DMS 273 (cell line): ENCODE data around the gene PARP2.
"Not testable (repeated sequence)": the region's sequence is repeated elsewhere in the genome, so short reads cannot be mapped to it uniquely, and the experiment has no call there.

Source experiments
- DNase-seq: peaks from one replicate; lab custom pipeline; 2025; ENCODE audit not compliant: unreplicated experiment; lab: John Stamatoyannopoulos, UW

PARP2 gene

DNA sequence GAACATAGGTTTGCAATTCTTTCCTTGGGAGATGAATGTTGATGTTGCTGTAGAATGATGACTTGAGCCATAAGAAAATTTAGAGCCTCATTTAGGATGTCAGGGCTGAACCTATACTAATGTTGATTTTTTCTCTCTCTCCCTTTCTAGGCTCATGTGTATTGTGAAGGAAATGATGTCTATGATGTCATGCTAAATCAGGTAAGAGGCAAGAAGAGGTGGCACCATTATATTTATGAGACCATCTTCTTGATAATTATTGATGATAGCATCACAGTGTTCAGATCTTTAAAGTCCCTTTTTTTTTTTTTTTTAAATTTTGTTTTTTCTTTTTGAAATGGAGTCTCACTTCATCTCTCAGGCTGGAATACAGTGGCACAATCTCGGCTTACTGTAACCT lies 3.3 kb downstream of the PARP2 start:
- no peak for DNase-seq

DNA sequence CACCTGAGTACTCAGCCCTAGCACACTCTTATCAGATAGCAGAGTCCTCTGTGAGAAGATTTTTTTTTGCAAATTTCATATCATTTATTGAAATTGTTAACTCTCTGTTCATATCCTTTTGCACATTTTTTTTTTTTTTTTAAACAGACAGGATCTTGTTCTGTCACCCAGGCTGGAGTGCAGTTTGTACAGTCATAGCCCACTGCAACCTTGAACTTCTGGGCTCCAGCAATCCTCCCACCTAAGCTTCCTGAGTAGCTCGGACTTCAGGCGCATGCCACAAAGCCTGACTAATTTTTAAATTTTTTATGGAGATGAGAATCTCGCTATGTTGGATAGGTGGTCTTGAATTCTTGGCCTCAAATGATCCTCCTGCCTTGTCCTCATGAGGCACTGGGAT lies 4.3 kb downstream of the PARP2 start:
- no peak for DNase-seq

DNA sequence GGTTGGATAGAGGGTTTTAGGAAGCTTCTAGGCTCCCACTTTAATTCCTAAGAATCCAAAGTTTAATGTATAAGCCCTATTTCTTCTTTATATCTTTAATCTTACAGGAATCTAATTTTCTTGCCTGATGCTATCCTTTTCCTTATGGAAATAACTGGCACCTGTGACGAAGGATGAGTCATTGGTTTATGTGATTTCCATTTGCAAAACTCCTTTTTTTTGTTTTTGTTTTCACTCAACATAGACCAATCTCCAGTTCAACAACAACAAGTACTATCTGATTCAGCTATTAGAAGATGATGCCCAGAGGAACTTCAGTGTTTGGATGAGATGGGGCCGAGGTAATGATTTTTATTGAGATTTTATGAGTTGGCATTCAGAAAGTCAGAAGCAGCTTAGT lies 6.8 kb downstream of the PARP2 start:
- no peak for DNase-seq

DNA sequence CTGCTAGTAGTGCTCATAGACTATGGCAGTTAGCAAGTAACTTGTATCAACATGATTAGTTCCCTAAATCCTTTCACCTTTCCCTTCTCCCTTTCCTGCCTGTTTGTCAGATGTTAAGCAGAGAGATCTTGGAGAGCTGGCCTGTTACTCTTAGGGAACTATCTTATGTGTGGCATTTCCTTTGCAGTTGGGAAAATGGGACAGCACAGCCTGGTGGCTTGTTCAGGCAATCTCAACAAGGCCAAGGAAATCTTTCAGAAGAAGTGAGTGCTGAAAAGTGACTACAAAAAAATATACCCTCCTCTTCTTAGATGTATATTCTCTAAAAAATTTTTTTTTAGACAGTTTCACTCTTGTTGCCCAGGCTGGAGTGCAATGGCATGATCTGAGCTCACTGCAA lies 7.4 kb downstream of the PARP2 start:
- DNase-seq = no peak

DNA sequence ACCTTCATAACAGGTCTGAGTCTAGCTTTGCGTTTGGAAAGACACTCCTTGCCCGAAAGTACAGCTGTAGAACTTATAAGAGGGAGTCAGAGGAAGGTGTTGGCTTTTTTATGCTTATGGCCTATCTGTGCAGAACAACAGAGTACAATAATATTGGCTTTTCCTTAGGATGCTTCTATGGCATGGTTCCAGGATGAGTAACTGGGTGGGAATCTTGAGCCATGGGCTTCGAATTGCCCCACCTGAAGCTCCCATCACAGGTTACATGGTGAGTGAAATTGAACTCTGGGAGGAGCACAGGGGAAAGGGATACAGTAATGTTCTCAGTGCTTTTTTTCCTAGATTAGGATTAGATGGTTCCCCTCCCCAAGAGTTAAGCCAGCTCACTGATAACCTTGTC lies 13.0 kb downstream of the PARP2 start:
- DNase-seq = no peak

DNA sequence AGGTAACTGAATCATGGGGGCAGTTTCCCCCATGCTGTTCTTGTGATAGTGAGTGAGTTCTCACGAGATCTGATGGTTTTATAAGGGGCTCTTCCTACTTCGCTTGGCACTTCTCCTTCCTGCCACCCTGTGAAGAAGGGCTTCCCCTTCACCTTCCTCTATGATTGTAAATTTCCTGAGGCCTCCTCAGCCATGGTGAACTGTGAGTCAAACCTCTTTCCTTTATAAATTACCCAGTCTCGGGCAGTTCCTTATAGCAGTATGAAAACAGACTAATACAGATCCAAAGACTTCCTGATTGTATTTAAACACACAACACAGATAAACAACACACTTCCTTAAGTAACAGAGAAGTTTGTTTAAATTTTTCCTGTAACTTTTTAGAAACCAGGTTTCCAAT lies 15.0 kb downstream of the PARP2 start:
- DNase-seq = not testable (repeated sequence)

DNA sequence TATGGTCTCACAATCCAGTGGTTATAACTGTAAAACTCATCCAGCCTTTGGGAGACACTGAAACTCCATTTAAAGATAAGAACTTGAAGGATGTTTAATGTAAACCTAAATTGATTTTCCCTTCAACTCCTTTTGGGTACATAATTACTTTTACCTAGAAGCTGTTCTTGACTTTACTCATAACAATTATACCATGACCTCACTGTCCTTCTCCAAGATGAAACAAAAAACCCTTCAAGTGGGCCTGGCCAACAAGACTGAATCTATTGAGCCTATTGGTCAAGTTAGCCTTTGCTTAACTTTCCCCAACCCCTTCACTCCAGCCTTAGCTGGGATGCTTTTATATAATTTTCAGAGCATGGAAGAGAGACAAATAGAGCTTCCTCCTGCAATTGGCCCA lies 22.5 kb downstream of the PARP2 start:
- DNase-seq = no peak

DNA sequence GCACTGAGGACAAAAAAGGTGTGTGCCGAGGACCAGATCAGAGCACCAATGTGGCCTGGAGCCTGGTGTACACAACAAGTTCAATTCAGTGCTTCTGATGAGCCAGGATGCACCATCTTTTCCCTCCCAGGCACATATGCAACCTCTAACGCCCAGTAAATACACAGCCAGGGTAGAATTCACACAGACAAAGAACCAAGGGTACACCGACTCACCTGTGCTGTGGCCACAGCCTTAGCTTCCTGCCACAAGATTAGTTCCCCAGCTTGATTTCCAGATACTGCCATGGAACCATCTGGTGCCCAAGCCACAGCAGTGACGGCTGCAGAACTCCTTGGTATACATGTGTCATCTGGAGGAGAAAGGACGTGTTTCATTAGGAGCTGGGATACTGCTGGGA lies 29.4 kb downstream of the PARP2 start:
- DNase-seq = no peak

DNA sequence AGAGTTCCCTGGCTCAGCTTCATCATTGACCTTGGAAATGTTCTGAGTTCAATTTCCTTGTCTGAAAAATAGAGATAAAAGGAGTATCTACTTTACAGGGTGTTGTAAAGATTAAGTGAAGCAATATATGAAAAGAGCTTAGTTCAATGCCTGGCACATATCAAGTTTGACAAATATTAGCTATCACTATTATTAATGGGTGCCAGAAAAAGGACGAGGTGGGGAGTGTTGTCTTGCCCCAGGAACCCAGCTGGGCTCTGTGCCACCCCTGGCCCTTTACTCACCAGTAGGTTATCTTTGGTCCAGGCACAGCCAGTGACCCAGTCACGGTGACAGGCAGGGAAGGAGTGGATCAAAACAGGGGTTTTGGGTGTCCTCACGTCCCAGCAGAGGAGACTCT lies 32.0 kb downstream of the PARP2 start:
- no peak for DNase-seq

DNA sequence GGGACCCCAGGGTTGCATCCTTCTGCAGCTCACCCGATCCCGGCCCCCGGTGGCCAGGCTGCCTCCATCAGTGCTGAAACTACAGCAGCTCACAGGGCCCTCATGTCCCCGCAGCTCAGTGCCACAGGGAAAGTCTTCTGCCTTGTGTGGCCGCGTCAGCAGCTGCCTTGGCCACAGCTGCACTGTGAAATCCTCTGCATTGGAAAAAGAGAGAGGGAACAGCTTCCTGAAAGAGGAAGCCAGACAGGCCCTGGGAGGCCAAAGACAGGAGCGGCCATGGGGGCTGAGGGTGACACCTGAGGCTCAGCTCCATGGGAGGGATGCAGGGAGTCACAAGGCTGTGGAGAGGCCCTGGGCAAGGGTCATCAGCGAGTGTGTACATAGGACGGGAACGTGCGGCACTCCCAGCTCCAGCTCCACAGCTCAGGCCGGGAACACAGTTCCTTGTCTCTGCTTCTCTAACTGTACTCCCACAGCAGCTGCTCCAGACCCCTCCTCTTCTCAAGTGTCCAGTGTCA lies 32.7 kb downstream of the PARP2 start:
- no peak for DNase-seq

DNA sequence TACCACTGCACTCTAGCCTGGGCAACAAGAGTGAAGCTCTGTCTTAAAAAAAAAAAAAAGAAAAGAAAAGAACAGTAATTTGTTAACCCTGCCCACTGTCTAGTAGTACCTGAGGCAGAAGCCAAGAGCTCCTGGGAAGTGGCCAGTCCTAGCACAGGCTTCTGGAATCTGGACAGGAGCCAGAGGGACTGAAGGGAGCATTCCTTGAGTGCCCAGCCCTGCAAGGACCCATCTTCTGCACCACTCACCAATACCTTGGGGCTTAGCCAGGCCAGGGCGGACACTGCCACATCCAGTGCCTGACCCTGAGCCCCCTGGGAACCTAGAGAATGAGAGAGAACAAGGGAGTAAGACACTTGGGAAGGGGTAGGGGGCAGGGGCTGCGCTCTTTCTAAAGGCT lies 33.7 kb downstream of the PARP2 start:
- DNase-seq = no peak

DNA sequence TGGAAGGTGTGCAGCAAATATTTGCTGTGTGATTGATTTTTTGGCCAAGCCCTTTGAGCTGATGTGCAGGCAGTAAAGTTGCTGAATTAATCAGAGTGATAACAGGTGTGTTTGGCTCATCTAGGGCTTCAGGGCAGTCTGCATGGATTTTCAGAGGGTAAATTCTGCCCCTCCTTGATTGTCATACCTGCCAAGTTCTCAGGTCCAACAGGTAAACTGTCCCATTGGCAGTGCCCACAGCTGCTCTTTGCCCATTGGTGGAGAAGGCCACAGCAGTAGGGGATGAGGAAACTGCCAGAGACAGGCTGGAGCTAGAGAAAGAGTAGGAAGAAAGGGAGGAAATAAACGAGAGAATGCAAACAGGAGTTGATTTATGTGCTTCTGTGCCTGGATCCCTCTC lies 36.3 kb downstream of the PARP2 start:
- DNase-seq = no peak

DNA sequence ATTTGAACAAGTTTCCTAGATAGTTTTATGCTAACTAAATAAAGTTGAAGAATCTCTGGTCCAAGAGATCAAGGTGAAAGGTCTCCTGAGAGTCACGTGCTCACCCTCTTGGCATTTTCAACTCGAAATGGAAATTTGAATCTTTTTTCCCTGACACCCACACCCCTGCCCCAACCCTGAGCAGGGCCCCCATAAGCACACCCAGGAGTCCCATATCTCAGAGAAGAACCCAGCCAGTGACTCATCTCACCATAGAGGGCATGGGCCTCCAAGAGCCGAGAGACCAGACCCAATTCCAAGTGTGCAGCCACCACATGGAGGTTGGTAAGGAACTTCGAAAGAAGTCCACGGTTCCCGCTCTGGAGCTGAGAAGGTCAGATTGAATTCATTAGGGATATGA lies 37.2 kb downstream of the PARP2 start:
- no peak for DNase-seq

DNA sequence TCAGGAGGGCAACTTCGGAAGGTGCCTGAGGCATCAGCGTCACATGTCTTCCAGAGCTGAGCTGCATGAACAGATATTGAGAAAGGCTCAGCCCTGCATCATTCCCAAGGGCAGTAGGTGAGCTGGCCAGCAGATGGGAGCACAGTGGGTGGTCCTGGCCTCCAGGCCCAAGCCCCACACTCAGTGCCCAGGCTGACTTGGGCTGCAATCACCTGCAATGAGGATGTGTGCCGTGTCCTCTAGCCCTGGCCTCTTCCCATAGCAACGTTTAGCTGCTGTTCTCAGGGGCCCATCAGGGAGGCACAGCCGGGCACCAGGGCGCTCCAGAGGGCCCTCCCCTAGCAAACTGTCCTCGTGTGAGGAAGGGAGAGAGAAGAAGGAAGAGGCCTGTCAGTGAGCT lies 37.9 kb downstream of the PARP2 start:
- no peak for DNase-seq

DNA sequence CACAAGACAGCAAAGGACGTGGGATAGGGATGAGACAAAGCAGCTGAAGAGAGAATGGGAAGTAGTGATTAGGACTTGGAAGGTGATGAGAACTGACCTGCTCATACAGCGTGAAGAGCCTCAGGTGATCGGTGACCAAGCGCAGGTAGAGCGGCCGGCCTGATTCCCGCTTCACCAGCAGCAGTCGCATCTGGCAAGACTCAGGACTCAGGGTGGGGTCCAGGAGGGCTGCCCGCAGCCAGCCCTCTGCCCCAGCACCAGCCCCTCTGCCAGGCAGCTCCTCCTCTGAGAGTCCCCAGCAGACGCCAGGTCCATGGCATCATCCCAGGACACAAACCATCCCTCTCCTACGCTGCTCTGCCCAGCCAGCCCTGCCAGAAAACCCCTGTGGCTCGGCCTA lies 39.1 kb downstream of the PARP2 start:
- no peak for DNase-seq

DNA sequence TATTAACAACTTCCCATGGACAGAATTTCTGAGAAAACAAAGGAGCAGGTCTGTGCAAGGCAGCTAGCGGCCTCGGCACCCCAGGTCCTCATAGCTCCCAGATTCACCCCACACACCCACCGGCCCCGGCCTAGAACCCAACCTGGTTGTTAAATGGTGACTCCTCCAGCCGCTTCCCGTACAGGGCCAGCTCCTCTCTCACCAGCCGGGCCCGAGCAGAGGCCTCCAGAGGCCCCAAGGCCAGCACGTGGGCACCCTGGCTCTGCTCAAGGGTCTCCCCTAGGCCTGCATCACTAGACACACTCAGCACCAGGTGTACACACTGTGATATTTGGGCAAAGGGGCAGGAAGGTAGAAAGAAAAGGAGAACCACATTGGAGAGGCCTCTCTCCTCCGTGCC lies 39.6 kb downstream of the PARP2 start:
- DNase-seq = no peak

DNA sequence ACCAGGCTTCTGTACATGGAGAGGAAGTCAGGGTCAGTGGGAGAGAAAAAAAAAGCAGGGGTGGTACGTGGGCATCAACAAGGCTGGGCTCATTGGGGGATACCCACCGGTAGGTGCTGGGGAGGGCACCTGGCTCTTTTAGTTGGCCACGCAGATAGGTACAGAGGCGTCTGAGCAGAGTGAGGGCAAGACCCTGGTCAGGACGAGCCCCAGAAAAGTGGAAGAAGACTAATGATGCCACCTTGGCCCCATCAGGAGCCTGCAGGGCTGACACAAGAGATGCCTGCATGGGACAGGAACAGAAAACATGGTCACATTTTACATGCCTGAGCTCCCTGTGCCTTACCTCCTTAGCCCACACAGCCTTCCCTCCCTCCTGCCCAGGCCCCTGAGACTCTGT lies 40.2 kb downstream of the PARP2 start:
- DNase-seq = no peak

DNA sequence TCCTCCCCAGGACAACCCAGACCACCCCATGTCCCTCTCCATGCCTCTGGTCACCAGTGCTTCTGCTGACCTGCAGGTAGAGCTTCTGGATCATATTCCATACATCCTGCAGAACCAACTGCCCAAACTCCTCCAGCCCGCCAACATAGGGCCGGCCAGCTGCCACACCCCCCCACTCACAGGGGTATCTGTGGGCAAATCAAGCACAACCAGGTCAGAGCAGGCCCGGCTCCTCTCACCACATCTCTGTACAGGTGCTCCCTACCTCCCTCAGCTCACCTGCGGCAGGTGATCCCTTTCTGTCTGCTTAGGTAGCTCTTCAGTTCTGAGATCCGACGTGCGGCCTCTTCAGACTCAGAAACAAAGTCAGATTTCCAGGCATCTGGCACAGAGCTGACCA lies 40.9 kb downstream of the PARP2 start:
- DNase-seq = no peak

DNA sequence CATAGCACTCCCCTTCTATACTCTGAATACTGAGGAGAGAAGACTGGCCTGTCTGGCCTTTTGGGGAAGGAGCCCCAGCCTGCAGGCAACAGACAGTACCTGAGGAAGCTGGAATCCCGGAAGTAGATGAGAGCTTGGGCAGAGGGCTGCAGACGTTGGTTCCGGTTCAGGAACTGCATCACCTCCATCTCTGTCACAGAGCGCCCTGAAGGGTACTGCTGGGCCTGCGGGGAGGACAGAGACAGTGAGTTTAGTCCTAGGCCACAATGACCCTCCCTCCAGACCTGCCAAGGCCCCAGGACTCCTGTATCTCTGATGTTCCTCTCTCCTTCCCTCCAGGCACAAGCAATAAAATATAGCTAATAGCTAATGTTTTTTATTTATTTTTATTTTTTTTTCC lies 41.5 kb downstream of the PARP2 start:
- DNase-seq = no peak

DNA sequence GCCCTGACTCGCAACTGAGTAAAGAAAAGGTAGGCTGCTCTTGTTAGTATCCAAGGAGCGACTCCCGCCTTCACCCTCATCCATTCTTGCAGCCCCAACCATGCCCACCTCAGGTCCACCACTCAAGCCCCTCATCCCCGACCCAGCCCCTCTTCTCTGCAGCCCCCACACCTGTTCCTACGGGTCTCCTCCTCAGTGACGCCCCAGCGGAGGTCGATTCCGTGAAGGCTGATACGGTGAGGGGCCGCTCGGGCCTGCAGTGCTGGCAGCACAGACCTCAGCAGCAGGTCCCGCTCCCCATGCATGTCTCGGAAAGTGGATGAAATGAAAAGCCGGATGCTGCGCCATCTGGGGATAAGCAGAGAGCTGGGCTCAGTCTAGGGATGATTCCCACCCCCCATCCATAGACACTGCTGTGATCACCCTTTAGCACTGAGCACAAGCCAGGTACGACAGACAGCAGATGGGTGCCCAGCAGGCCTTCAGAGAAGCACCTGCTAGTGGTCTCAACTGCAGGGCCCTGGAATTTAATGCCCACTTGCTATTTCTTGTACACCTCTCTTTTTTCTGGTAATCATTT lies 42.9 kb downstream of the PARP2 start:
- no peak for DNase-seq

DNA sequence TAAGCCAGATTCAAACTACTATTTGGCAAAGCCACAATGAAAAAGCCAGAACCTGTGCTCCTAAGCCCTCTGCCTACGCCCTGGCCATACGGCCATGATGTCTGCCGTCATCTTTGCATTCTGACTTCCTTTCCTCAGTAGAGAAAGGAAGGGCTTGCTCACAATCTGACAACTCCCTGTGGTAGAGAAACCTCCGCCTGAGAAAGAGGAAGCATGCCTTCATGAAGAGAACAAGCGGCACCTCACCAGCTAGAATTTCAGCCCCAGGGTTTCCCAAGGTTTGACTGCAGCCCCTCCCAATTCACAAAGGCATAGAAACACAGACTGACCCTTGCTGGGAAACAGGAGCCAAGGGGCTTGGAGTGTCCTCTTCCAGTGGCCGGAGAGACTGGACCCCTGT lies 44.1 kb downstream of the PARP2 start:
- DNase-seq = no peak

DNA sequence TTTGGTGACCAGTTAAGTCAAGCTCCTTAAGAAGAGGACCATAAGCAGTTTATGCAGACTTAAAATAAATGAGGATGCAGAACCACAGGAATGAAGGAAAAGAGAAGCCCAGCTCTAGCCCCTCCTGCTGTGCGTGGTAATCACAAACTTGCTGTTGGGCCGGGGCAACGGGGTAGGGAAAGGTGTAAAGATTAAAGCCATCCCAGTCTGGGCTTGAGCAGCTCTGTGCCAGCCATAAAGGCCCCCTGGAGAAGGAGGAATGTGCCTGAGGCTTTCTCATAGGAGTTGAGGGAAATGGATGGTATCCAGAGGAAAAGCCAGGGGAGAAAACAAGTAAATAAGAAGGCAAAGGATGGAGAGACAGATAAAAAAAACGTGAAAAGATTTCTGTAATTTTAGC lies 44.7 kb downstream of the PARP2 start:
- no peak for DNase-seq

DNA sequence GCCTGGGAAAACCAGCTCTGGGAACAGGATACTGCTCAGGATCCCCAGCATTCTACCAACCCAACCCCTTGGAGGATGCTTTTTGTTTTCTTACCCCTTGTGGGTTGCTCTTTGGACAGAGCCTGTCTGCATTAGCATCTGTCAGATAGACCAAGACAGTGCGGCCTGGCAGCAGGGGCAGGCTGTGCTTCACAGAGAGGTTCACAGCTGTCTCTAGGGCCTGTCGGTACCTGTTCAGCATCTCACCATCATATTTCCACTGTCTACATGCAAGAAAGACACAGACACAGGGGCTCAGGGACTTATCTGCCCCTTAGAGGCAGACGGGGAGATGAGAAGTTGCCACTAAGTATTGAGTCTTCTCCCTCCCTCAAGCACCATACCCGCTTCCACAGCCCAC lies 48.1 kb downstream of the PARP2 start:
- DNase-seq = no peak

DNA sequence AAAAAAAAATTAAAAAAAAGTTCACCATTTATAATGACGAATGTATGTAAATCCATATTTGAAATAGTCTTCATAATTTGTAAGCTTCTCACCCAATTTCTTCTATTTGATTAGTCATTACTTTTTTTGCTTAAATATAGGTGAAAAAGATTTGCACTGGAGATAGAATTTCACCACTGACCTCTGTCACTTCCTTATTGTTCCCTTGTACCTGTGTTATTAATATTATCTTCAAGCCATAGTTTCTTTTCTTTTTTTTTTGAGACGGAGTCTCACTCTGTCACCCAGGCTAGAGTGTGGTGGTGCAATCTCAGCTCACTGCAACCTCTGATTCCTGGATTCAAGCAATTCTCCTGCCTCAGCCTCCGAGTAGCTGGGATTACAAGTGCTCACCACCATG lies 54.1 kb downstream of the PARP2 start:
- DNase-seq = no peak
